Colonic mucosa (tissue), 4 donors: ENCODE data around the gene APOL2. TPM values are rescaled to one million over a fixed set of nuclear protein-coding genes. Genes with fewer than 3 reads are reported as not detected.

Experiments
- DNase-seq: peaks from one replicate; pipeline ENCODE4 v3.0.0-alpha.2; 2020
- H3K27ac ChIP-seq: fragments of 200-600 bp; one replicate; pipeline ENCODE4 v1.8.0; 2021
- H3K27me3 ChIP-seq: fragments of 200-600 bp; one replicate; pipeline ENCODE4 v1.8.0; 2021
- H3K36me3 ChIP-seq: fragments of 200-600 bp; one replicate; pipeline ENCODE4 v1.8.0; 2021
- H3K4me1 ChIP-seq: fragments of 200-600 bp; one replicate; pipeline ENCODE4 v1.8.0; 2021; ENCODE audit warnings: mild to moderate bottlenecking
- H3K4me3 ChIP-seq: fragments of 200-600 bp; one replicate; pipeline ENCODE4 v1.8.0; 2021
- H3K9ac ChIP-seq, 2 donors: one replicate each; pipeline ENCODE4 v1.7.0; 2013; ENCODE audit warnings: control low read depth in 2 of 2, low read depth in 2 of 2, low read length in 2 of 2
- H3K9me3 ChIP-seq: fragments of 200-600 bp; one replicate; pipeline ENCODE4 v1.8.0; 2021
- intact Hi-C: fragments of 100-400 bp; cut with DNase I; formaldehyde crosslinking; loops from one replicate; pipeline ENCODE4 v1.14.1; 2022
- total RNA-seq, 2 donors: library from RNA; stranded (reverse); fragmentation: NEBNext Ultra II Directional in 1 of 2; extraction: Animal tissue kit (Norgen Biotek cat#: 25700) in 1 of 2; gene quantifications; one replicate each; pipeline ENCODE4 v1.2.1, GENCODE V29; 2021
- TF ChIP-seq, protein P1 (sequence below): fragments of 200-600 bp; IDR thresholded peaks from one replicate; pipeline ENCODE4 v1.8.0; 2022; ENCODE audit warnings: antibody characterized with exemption, mild to moderate bottlenecking
- donor health status: healthy.
- donor health status: DM: no; HTN: no; CAD: no.
- donor health status: DM: no; HTN: no; CAD: no.

APOL2 gene
- total RNA-seq, 2 donors from 2014 or later: 27.5 to 29.4 TPM

- TF ChIP-seq, protein P1, sequence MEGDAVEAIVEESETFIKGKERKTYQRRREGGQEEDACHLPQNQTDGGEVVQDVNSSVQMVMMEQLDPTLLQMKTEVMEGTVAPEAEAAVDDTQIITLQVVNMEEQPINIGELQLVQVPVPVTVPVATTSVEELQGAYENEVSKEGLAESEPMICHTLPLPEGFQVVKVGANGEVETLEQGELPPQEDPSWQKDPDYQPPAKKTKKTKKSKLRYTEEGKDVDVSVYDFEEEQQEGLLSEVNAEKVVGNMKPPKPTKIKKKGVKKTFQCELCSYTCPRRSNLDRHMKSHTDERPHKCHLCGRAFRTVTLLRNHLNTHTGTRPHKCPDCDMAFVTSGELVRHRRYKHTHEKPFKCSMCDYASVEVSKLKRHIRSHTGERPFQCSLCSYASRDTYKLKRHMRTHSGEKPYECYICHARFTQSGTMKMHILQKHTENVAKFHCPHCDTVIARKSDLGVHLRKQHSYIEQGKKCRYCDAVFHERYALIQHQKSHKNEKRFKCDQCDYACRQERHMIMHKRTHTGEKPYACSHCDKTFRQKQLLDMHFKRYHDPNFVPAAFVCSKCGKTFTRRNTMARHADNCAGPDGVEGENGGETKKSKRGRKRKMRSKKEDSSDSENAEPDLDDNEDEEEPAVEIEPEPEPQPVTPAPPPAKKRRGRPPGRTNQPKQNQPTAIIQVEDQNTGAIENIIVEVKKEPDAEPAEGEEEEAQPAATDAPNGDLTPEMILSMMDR: no peak
- Histone ChIP-seq H3K27me3 (no peaks in the 10 kb centered on the region), H3K9ac (no peak overlapping the region), H3K27ac (no peak overlapping the region), H3K36me3 (no peaks in the 10 kb centered on the region), H3K9me3 (no peaks in the 10 kb centered on the region), H3K4me1 (no peaks in the 10 kb centered on the region), H3K4me3 (no peak overlapping the region)
- intact Hi-C loops: no loop called here
- no peak for DNase-seq
These were observed 53.3 kb downstream of the APOL2 start for GRCh38 chr22:36185828-36186624.

GRCh38 chr22:36184433-36185025 lies 54.8 kb downstream of the APOL2 start:
- no peaks in the 10 kb centered on the region for H3K9me3 ChIP-seq
- TF ChIP-seq, protein P1: no peak
- no peak overlapping the region for H3K9ac ChIP-seq
- H3K4me1 ChIP-seq: no peaks in the 10 kb centered on the region
- no peak for DNase-seq
- no peak overlapping the region for H3K27ac ChIP-seq
- intact Hi-C loops: no loop called here
- H3K4me3 ChIP-seq: no peak overlapping the region
- no peaks in the 10 kb centered on the region for H3K27me3 ChIP-seq
- no peaks in the 10 kb centered on the region for H3K36me3 ChIP-seq

- no peaks in the 10 kb centered on the region for H3K27me3 ChIP-seq
- no peaks in the 10 kb centered on the region for H3K9me3 ChIP-seq
- no peaks in the 10 kb centered on the region for H3K36me3 ChIP-seq
- intact Hi-C loops: no loop called here
- no peak overlapping the region for H3K4me3 ChIP-seq
- no peak overlapping the region for H3K9ac ChIP-seq
- TF ChIP-seq, protein P1: no peak
- H3K27ac ChIP-seq: no peak overlapping the region
- no peak for DNase-seq
- no peaks in the 10 kb centered on the region for H3K4me1 ChIP-seq
These were observed 55.9 kb downstream of the APOL2 start for GRCh38 chr22:36183446-36183845.

GRCh38 chr22:36182857-36183256 lies 56.5 kb downstream of the APOL2 start:
- H3K27ac ChIP-seq: no peak overlapping the region
- no peak overlapping the region for H3K9ac ChIP-seq
- no peaks in the 10 kb centered on the region for H3K4me1 ChIP-seq
- intact Hi-C loops: no loop called here
- H3K36me3 ChIP-seq: no peaks in the 10 kb centered on the region
- no peaks in the 10 kb centered on the region for H3K27me3 ChIP-seq
- TF ChIP-seq, protein P1: no peak
- no peak overlapping the region for H3K4me3 ChIP-seq
- no peaks in the 10 kb centered on the region for H3K9me3 ChIP-seq
- DNase-seq: no peak

GRCh38 chr22:36182056-36182455 lies 57.3 kb downstream of the APOL2 start:
- intact Hi-C loops: no loop called here

More at GRCh38 chr22:36182056-36182455, 57.3 kb downstream of the APOL2 start:
- H3K36me3 ChIP-seq: no peaks in the 10 kb centered on the region
- TF ChIP-seq, protein P1: no peak
- H3K27me3 ChIP-seq: no peaks in the 10 kb centered on the region
- no peak overlapping the region for H3K9ac ChIP-seq
- DNase-seq: no peak
- H3K4me3 ChIP-seq: no peak overlapping the region
- no peaks in the 10 kb centered on the region for H3K9me3 ChIP-seq
- H3K4me1 ChIP-seq: no peaks in the 10 kb centered on the region
- H3K27ac ChIP-seq: no peak overlapping the region
